Kidney epithelial cell (primary cell): ENCODE data around the gene DYRK2. TPM values are rescaled to one million over a fixed set of nuclear protein-coding genes. Genes with fewer than 3 reads are reported as not detected.

ENCODE experiments used
- DNase-seq: peaks from one replicate; pipeline ENCODE4 v3.0.0-alpha.2; 2010; ENCODE audit warnings: low read depth
- H3K27me3 ChIP-seq: 2 replicates; pipeline ENCODE4 v1.6.0; 2011; ENCODE audit warnings: low read length; ENCODE audit not compliant: control insufficient read depth, insufficient read depth
- H3K36me3 ChIP-seq: 2 replicates; pipeline ENCODE4 v1.5.1; 2011; ENCODE audit warnings: low read length; ENCODE audit not compliant: control insufficient read depth, insufficient read depth
- H3K4me3 ChIP-seq: 2 replicates; pipeline ENCODE4 v1.5.1; 2011; ENCODE audit warnings: low read depth, mild to moderate bottlenecking, control low read depth, low read length
- total RNA-seq: library from RNA; depleted of rRNA; stranded (reverse); fragments of >200 nt; gene quantifications from 2 replicates; pipeline ENCODE4 v1.2.3, GENCODE V29; 2015
- TF ChIP-seq, protein P1 (sequence below): IDR thresholded peaks from 2 replicates; pipeline ENCODE4 v1.5.1; 2011; ENCODE audit warnings: mild to moderate bottlenecking, moderate library complexity, low read length, control low read depth, inconsistent platforms; ENCODE audit not compliant: insufficient read depth, poor library complexity, severe bottlenecking

The DYRK2 gene
- total RNA-seq, 1 donor from 2014 or later: 28.7 TPM

DNA sequence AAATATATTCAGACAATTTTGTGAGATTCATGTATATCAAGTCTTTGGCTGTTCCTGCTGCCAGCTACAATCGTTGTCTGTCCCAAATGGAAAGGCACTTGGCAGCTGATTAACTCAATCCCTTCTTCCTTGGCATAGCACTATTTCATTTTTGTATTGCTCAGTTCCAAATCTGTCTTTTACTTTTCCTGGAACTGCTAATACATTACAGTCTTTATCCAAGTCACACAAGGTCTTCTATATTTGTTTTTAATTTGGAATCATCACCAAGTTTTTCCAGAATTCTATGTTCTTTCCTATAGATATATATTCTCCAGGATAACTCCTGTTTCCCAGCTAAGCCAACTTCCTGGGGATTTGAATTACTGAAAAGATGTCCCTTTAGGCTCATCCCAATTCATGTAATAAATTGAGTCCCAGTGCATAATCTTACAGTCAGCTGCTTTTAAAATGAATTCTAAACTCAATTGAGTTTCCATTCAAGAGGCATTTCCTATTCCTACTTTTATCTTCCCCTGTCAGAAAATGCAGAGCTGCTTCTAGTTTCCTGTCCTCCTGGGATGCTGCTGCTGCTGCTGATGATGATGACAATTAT lies 45.9 kb downstream of the DYRK2 start:
- Histone ChIP-seq H3K27me3 (no peaks in the 10 kb centered on the region), H3K36me3 (no peaks in the 10 kb centered on the region), H3K4me3 (no peak overlapping the region)
- TF ChIP-seq, protein P1, sequence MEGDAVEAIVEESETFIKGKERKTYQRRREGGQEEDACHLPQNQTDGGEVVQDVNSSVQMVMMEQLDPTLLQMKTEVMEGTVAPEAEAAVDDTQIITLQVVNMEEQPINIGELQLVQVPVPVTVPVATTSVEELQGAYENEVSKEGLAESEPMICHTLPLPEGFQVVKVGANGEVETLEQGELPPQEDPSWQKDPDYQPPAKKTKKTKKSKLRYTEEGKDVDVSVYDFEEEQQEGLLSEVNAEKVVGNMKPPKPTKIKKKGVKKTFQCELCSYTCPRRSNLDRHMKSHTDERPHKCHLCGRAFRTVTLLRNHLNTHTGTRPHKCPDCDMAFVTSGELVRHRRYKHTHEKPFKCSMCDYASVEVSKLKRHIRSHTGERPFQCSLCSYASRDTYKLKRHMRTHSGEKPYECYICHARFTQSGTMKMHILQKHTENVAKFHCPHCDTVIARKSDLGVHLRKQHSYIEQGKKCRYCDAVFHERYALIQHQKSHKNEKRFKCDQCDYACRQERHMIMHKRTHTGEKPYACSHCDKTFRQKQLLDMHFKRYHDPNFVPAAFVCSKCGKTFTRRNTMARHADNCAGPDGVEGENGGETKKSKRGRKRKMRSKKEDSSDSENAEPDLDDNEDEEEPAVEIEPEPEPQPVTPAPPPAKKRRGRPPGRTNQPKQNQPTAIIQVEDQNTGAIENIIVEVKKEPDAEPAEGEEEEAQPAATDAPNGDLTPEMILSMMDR: no peak
- no peak for DNase-seq

DNA sequence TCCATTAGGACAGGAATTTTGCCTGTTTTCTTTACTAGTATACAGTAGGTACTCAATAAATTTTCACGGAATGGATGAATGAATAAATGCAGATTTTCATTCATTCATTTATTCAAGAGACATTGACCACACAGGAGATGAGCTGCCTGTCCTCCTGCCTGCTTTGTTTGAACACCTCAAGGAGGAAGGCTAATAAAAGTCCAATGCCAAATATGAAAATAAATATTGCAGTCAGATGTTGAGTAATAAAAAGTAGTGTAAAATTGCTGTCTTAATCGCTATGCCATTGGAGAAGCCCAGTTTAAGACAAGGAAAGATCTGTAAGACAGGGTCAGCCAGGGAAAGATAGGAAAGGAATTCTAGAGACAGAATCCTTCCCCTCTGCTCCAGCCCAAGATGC lies 47.4 kb downstream of the DYRK2 start:
- H3K36me3 ChIP-seq: no peaks in the 10 kb centered on the region
- no peak for DNase-seq
- TF ChIP-seq, protein P1: no peak
- H3K27me3 ChIP-seq: no peaks in the 10 kb centered on the region
- no peak overlapping the region for H3K4me3 ChIP-seq

DNA sequence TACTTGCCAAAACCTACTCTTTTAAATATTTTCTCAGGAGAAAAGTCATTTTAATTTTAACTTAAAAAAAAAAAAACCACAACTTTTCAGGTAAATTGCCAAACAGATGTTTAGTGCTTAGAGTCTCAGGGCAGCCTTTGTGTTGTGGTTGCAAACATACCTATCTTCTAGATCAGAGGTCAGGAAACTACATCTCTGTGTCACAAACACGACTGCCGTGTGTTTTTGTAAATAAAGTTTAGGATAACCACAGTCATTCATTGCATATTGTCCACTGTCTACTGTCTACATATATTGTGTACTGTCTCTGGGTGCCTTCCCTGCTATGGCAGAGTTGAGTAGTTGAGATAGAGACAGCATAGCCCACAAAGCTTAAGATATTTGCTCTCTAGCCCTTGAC lies 48.9 kb downstream of the DYRK2 start:
- DNase-seq: no peak

DNA sequence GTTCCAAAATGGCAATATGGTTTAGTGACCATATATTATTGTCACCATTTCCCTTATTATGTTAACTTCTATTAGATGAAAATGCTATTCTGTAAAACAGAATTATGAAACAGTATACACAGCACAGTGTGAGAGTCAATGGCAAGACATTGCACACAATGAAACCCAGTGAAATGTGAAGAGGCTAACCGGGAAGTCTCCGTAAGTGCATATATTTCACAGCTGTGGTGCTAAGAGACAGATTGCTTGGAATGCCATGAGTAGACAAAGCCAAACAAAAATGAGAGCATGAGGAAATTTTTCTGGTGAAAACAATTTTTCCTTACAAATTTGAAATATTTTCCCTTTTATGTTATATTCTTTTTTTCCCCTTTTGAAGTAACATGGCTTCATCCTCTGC lies 49.4 kb downstream of the DYRK2 start:
- no peaks in the 10 kb centered on the region for H3K27me3 ChIP-seq
- no peaks in the 10 kb centered on the region for H3K36me3 ChIP-seq
- DNase-seq: no peak
- no peak overlapping the region for H3K4me3 ChIP-seq
- TF ChIP-seq, protein P1: no peak

More for the DNA sequence above, 48.9 kb downstream of the DYRK2 start:
- Histone ChIP-seq H3K4me3 (no peak overlapping the region), H3K36me3 (no peaks in the 10 kb centered on the region), H3K27me3 (no peaks in the 10 kb centered on the region)
- TF ChIP-seq, protein P1: no peak

DNA sequence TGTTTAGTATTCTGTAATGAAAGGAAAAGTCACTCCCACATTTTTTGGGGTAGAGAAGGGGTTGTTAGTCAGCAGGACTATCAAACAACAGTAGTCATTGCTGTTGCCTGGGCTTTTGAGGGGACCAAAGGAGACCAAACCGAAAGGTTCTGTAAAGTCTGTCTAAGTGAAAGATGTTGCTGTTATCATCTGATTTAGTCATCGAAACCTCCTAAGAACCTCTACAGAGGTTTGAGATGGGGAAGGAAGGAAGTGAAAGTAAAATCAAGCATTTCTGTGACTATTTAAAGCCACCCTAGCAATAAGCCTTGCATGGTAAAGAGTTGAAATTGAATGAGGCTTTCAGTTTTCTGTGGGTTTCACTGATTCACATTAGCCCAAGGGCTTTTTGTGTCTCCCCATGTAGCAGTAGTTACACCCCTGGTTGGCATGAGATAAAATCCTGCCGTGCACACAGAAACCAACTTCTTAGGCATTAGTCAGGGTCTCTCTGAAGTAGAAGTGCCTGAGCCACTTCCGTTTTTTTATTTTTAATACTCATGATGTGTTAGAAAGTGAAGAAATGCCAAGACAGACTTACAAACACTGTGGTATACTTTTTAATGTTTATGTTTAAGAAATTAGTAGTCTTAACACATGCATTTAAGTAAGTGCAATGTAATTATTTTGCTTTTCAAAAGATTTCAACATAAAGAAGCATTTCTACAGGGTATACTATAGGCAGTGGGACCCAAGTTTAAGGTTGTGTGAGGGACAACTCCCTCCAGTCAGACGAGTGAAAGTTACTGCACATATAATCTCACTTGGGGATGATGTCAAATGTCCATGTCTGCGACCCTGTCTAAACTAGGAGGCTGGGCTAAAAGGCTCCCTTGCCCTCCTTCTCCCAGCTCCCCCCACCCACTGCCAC lies 50.4 kb downstream of the DYRK2 start:
- DNase-seq: no peak
- TF ChIP-seq, protein P1: no peak
- Histone ChIP-seq H3K27me3 (no peaks in the 10 kb centered on the region), H3K36me3 (no peaks in the 10 kb centered on the region), H3K4me3 (no peak overlapping the region)
